Superior temporal gyrus (tissue), 1 donor: ENCODE data around the gene BNC2.
"Not testable (repeated sequence)": the region's sequence is repeated elsewhere in the genome, so short reads cannot be mapped to it uniquely, and the experiment has no call there.

Experiments used
- DNase-seq: peaks from one replicate; pipeline ENCODE4 v3.0.0-alpha.2; 2016; ENCODE audit errors: extremely low spot score

Gene BNC2, protein sequence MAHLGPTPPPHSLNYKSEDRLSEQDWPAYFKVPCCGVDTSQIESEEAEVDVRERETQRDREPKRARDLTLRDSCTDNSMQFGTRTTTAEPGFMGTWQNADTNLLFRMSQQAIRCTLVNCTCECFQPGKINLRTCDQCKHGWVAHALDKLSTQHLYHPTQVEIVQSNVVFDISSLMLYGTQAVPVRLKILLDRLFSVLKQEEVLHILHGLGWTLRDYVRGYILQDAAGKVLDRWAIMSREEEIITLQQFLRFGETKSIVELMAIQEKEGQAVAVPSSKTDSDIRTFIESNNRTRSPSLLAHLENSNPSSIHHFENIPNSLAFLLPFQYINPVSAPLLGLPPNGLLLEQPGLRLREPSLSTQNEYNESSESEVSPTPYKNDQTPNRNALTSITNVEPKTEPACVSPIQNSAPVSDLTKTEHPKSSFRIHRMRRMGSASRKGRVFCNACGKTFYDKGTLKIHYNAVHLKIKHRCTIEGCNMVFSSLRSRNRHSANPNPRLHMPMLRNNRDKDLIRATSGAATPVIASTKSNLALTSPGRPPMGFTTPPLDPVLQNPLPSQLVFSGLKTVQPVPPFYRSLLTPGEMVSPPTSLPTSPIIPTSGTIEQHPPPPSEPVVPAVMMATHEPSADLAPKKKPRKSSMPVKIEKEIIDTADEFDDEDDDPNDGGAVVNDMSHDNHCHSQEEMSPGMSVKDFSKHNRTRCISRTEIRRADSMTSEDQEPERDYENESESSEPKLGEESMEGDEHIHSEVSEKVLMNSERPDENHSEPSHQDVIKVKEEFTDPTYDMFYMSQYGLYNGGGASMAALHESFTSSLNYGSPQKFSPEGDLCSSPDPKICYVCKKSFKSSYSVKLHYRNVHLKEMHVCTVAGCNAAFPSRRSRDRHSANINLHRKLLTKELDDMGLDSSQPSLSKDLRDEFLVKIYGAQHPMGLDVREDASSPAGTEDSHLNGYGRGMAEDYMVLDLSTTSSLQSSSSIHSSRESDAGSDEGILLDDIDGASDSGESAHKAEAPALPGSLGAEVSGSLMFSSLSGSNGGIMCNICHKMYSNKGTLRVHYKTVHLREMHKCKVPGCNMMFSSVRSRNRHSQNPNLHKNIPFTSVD

GRCh38 chr9:16870596-16871335 is at the start of gene BNC2:
Gene BNC2 (minus strand): TSS chr9:16870670. CDS start chr9:16870648, 22 bp downstream.
- no peak for DNase-seq

- no peak for DNase-seq
These were observed 48.5 kb upstream of the BNC2 start for GRCh38 chr9:16918920-16919319.

- DNase-seq: no peak
These were observed 44.8 kb upstream of the BNC2 start for GRCh38 chr9:16915126-16915831.

DNA sequence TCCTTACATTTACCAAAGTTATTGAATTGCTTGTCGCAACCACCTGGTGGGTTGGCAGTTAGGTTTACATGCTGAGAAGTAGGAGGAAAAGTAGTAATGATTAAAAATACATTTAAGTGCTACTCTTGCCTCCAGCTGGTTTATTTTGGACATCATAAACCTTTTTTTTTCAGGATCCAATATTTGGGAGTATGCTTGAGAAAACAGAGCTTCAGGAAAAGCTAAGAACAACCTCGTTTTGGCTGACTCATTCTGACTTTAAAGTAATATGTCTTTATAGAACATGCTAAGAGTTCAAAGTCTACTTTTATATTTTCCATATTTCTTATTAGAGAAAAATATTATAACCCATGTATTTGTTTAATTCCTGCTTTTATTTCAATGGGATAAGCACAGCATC is 41.7 kb upstream of the BNC2 start:
- DNase-seq: no peak

- DNase-seq: not testable (repeated sequence)
These were observed 37.7 kb upstream of the BNC2 start for GRCh38 chr9:16908206-16908605.

GRCh38 chr9:16904655-16905054 is 34.2 kb upstream of the BNC2 start:
- DNase-seq: no peak

DNA sequence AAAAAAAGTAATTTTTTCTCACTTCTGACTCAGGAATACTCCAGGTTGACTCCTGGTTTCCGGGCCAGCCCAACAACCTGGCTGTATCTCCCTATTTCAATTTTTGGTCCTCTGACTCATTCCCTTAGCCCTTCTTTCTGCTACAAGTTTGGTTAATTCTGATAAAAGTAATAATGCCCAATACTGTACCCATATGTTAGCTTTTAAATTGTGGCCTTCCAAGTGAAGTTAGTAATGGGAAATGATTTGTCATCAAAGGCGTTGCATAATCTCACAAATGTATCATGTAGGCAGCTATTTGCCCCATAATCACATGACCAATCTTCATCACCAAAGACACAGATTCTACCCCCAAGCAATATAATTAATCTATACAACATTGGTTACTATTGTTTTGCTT is 31.1 kb upstream of the BNC2 start:
- no peak for DNase-seq

DNA sequence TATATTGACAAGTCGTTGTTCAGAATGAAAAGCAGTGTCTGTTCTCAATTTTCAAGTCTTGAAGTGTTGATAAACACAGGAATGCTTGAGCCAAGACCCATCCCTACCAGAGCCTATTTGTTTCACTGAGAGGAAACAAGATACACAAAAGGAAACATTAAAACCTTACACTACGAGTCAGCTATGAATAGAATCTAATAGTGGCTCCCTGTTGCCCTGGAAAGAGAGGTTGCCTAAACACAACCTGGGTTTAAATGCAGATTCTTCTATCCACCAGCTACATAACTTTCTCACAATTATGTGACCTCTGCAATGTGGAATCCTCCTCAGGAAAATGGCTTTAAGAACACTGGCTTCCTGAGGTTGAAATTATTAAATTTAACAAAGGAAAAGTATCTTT is 29.1 kb upstream of the BNC2 start:
- no peak for DNase-seq

DNA sequence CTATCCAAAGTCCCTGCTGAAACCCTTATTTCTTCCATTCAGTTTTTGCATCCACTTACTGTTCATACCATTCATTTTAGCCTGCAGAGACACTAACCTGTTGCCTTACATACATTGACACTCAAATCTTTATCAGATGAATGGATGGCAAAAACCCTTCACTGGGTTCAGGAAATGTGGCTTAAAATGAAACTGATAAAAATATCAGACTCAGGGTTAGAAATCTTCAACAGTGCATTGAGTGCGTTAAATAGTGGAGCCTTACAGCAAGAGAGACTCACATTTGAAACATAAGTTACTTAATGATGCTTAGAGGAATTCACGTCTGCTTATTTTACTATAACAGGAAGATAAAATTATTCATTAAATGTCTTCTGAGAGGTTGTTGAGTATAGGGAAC is 28.0 kb upstream of the BNC2 start:
- DNase-seq: no peak

- no peak for DNase-seq
These were observed 18.1 kb upstream of the BNC2 start for GRCh38 chr9:16888594-16888993.

- no peak for DNase-seq
These were observed 15.5 kb upstream of the BNC2 start for GRCh38 chr9:16885931-16886330.

- DNase-seq: no peak
These were observed 14.6 kb upstream of the BNC2 start for GRCh38 chr9:16884952-16885513.

GRCh38 chr9:16884373-16884772 is 13.9 kb upstream of the BNC2 start:
- DNase-seq: no peak

DNA sequence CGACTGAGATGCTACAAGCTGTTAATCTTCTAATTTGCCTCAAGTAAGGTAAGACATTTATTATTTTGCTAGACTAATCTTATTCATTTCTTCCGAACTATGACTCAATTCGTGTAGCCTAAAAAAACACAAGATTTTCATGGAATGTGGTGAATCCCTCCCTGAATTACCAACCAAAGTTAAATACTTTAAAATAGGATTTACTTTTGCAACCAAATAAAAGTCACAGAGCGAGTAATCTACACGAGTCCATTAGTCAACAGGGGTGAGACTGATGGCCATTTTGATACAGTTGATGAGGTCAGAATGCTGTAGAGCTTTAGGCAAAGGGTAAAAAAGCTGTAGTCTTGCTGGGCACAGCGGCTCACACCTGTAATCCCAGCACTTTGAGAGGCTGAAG is 13.1 kb upstream of the BNC2 start:
- DNase-seq: no peak

DNA sequence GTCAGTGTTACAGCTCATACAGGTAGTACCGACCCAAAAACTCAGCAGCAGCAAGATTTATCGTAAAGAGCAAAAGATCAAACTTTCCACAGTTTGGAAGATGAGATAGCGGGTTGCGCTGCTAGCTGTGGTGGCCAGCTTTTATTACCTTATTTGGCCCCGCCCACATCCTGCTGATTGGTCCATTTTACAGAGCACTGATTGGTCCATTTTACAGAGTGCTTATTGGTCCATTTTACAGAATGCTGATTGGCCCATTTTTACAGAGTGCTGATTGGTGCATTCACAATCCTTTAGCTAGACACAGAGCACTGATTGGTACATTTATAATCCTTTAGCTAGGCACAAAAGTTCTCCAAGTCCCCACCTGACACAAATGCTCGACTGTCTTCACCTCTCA is 12.0 kb upstream of the BNC2 start:
- DNase-seq: not testable (repeated sequence)

- DNase-seq: no peak
These were observed 8.9 kb upstream of the BNC2 start for GRCh38 chr9:16879416-16879815.

DNA sequence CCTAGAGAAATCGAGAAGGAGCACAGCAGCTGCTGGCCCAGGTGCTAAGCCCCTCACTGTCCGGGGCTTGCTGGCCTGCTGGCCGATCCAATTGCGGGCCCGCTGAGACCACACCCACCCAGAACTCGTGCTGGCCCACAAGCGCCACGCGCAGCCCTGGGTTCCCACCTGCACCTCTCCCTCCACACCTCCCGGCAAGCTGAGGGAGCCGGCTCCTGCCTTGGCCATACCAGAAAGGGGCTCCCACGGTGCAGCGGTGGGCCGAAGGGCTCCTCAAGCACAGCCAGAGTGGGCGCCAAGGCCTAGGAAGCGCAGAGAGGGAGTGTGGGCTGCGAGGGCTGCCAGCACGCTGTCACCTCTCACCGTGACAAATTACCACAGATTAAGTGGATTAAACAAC is 6.8 kb upstream of the BNC2 start:
- DNase-seq: no peak

- no peak for DNase-seq
These were observed 2.8 kb upstream of the BNC2 start for GRCh38 chr9:16873126-16873802.

- no peak for DNase-seq
These were observed 1.1 kb upstream of the BNC2 start for GRCh38 chr9:16871336-16872151.
